ENCODE data around the gene KIFAP3.
"Not testable (repeated sequence)": the region's sequence is repeated elsewhere in the genome, so short reads cannot be mapped to it uniquely, and the experiment has no call there.

KIFAP3 gene

GRCh38 chr1:169918927-169919326 lies 155.6 kb downstream of the KIFAP3 start:
- no peak for DNase-seq

DNA sequence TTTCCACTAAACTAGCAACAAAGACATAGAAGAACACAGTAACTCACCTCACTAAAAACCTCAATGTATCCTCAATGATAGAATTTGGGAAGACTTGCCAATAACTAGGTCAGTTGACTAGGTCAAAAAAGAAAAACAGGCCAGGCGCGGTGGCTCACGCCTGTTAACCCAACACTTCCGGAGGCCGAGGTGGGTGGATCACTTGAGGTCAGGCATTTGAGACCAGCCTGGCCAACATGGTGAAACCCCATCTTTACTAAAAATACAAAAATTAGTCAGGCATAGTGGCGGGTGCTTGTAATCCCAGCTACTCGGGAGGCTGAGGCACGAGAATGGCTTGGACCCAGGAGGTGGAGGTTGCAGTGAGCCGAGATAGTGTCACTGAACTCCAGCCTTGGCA lies 156.3 kb downstream of the KIFAP3 start:
- not testable (repeated sequence) for DNase-seq

DNA sequence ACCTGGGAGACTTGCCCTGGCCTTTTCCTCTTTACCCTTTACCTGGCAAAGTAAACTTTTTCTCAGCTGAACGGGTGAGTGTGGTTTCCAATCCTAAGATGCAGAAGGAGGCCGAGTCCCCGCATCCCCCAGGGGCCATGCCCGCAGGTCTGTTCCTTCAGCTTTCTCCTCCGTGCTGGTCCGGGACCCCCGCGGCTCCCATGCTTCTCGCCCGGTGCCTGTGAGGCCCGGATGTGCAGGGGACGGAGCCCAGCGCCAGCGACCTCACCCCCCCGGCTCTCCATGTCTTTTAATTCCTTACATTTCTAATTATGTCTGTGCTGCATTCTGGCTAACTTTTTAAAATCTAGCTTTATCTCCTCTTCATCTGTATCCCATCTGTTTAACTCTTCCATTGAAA lies 159.3 kb downstream of the KIFAP3 start:
- no peak for DNase-seq

- no peak for DNase-seq
Measured at GRCh38 chr1:169914531-169914930, 160.0 kb downstream of the KIFAP3 start.

- no peak for DNase-seq
Measured at GRCh38 chr1:169909499-169909898, 165.0 kb downstream of the KIFAP3 start.

- no peak for DNase-seq
Measured at GRCh38 chr1:169906938-169907337, 167.6 kb downstream of the KIFAP3 start.

- DNase-seq: no peak
Measured at GRCh38 chr1:169904834-169905233, 169.7 kb downstream of the KIFAP3 start.

DNA sequence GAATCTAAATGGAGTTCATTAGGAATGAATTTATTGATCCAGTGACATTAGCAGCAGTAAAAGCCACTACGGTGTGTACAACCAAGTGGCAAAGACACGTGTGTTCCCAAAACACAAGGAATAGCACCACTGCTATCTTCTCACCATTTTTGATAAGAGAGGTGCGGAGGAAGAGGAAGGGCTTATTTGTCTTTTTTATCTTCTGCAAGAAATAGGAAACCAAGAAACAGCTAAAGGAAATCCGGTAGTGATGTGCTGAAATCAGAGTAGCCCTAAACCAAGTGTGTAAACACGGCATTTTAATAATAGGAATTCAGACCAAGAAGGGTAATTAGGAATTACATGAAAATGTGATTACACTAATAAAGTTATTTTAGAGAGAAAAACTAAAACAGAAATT lies 171.7 kb downstream of the KIFAP3 start:
- no peak for DNase-seq

DNA sequence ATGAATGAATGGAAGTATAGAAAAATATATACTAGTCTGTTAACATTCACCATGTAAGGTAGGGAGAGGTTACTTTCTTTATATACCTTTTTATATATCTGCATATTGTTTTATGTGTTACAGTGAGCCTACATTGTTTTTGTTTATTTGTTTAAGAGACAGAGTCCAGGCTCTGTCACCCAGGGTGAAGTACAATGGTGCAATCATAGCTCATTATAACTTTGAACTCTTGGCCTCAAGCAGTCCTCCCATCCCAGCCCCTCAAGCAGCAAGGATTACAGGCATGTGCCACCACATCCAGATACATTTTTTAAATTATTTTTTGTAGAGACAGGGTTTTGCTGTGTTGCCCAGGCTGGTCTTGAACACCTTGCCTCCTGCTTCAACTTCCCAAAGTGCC lies 173.4 kb downstream of the KIFAP3 start:
- no peak for DNase-seq

DNA sequence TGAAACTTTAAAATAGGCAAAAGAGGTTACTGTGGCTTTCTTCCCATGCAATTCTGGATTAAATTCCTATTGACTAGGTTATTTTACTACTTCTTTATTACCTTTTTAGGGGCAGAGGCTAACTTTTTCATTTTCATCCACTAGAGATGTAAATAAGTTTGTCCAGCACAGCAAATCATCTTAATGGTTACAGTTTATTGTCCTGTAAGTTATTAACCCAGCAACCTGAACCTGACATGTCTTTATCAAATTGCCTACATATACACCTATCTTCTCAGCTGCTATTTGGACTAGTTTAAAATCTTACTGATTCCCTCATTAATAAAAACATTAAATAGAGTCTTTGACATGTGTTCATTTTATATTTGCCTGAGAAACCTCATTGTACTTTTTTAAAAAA lies 173.9 kb downstream of the KIFAP3 start:
- DNase-seq: no peak

DNA sequence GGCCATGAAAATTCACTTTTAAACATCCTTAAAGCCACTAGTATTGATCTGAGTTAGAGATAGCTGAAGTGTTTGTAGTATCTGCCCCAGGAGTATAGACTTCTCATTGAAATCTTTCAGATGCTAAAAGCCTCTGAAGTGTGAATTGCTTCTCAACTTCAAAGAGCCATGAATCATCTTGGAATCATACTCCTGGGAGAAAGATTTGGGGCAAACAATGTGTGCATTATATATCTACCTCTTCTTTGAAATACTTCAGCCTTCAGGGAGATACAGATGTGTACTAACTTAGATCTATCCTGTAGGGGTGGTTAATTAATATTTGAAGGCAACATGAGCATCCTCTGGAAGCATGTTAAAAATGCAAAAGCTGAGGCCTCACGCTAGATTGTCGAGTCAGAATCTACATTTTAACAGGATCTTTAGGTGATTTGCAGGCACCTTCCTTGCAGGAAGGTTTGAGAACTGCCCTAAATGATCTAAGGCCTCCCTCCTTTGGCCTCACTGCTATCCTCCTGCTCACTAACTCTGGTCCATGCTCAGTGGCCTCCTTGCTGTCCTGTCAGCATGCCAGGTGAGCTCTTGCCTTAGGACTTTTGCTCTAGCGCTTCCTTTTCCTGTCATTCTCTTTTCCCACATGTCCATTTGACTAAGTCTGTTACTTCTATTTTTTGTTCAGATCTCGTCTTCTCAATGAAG lies 174.8 kb downstream of the KIFAP3 start:
- DNase-seq: no peak

GRCh38 chr1:169896013-169896412 lies 178.5 kb downstream of the KIFAP3 start:
- no peak for DNase-seq

DNA sequence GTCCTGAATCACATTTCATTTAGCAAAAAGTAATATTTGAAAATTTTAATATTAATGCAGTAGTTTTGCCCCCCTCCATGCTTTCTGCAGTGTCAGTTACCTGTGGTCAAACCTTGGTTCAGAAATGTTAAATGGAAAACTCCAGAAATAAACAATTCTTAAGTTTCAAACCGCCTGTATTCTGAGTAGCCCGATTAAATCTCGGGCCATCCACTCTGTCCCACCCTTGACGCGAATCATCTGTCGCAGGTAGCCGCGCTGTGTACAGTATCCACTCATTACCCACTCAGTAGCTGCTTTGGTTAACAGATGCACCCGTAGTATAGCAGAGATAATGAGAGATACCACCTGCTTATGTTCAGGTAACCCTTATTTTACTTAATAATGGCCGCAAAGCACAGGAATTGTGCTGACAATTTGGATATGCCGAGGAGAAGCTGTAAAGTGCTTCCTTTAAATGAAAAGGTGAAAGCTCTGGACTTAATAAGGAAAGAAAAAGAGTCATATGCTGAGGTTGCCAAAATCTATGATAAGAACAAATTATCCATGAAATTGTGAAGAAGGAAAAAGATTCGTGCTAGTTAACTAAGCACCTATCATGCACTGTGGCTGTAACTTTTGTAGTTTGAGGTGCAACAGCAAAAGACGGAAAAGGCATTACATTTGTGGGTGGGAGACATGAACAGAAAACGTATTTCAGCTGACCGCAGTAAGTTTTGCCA lies 179.9 kb downstream of the KIFAP3 start:
- DNase-seq: no peak

GRCh38 chr1:169893645-169894423 lies 180.7 kb downstream of the KIFAP3 start, which contains the start of gene SCYL3:
TSS of gene SCYL3 (minus strand) at chr1:169893896. CDS start at chr1:169888840, 5,056 bp downstream.
- DNase-seq: peak; percentile 91 to 95

DNA sequence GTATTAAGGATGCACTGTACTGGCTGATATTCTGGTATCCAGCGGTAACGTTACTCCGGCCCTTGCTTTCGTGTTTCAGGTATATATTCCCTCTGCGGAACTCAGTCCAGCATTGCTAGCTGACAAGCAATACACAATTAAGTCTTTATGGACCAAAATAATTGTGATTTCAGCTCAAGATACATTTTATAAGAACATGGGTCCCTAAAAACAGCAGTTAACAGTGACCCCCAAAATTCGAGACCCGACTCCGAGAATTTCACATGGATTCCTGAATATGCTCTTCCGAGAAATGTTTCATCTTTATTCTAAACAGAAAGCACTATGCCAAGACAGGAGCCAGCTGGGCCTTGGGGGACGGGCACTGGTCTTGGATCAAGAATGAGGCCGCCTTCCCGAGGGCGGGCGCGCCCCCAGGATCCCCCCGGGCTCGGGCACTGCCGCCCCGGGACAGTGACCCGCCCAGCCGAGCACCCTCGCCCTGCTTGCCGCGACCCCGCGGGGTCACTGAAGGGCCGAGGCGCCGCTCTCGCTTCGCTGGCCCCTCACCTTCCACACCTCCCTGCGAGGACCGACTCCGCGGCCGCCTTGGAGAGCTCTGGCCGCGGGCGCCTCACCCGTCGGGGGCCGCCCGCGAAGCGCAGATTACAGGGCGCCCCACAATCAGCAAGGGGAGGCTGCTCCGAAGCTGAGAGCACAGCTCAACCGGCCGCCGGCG lies 181.4 kb downstream of the KIFAP3 start:
- no peak for DNase-seq

DNA sequence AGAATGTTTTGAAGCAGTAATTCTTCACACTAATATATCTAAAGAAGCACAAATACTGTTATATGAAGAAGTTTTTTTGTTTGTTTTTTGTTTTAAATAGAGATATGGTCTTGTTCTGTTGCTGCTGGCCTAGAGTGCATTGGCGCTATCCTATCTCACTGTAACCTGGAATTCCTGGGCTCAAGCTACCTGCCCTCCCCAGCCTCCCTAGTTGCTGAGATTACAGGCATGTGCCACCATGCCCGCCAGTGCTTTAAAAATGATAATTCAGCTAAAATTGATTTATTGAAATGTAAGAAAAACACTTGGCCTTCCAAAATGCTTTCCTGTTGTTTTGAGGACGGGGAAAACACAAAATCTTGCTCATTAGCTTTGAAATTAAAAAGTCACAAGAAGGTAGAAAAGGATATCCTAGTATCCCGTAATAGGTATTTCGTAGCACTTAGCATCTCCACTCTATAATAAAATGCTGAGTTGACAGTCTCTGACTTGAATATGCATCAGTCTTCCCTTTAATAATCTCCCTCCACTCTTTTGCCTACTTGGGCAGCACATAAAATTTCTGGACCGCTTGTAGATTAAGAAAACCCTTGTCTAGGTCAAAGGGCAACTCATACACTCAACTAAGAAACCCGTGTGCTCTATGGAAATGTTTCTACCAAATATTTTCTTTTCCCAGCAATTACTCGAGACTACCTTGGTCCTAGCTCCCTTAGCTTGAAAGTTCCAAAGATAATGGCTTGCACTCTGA lies 182.1 kb downstream of the KIFAP3 start:
- no peak for DNase-seq

DNA sequence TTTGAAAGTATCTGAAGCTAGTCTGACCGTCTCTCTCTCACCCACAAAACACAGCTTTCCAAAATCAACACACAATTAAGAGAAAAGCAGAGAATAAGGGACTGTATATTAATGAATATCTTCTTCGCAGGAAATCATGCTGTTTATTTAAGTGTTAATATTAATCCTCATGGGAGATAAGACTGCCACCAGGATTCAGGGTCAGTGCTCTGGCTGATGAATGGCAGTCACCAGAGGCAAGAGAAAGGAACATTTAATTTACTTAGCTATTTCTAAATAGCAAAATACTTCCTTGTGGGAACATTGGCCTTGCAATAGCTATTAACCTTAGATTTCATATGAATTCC lies 183.0 kb downstream of the KIFAP3 start:
- DNase-seq: no peak

GRCh38 chr1:169890761-169891538 lies 183.5 kb downstream of the KIFAP3 start:
- DNase-seq: no peak

GRCh38 chr1:169889871-169890270 lies 184.6 kb downstream of the KIFAP3 start:
- DNase-seq: no peak

- no peak for DNase-seq
Measured at GRCh38 chr1:169886931-169887330, 187.6 kb downstream of the KIFAP3 start.

GRCh38 chr1:169886422-169886821 lies 188.1 kb downstream of the KIFAP3 start:
- no peak for DNase-seq

DNA sequence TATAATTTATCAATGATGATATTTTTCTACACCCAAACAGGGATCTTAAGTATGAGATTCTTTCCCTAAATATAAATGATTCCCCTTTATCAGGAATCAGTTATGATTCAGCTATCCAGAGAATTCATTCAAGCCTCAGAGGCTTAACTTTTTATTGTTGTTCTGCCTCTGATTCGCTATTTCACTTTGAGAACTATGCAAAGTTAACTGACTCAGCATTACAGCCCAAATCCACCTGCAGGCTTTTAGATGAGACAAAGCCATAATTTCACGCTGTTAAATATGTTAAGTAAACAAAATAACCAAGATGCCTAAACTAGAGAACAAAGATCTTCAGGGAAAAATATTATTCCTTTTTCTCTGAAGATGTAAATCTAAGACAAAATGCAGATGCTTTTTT lies 189.3 kb downstream of the KIFAP3 start:
- no peak for DNase-seq
